Measurements from ENCODE around the gene SNX11.

DNA sequence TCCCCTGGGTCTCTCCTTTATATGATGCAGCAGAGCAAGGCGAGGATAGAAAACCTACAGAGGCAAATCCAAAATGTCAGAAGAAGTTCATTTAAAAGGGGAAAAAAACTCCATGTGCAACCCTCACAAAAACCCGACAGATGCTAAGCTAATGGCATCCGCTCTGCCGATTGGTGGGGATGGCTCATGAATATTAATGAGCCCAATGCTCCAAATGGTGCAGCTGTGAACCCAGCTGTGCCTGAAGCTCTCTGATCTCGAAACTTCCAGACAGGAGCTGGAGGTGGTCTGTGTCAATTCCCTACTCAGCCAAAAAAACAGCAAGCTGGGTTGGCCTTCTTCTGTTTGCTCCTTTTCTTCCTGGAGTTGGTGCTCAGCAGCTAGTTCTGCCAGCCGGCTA lies 15.5 kb downstream of the SNX11 start:
- TF ChIP-seq ELF4 (IDR thresholded peaks at IDR 0.05), result no peak
- TF ChIP-seq LEF1 (IDR thresholded peaks at IDR 0.05; ENCODE audit: borderline replicate concordance), result no peak
- no peak for TF ChIP-seq FOXA1 (IDR thresholded peaks at IDR 0.05)
- TF ChIP-seq L3MBTL2 (conservative IDR thresholded peaks at IDR 0.05), result no peak
- TF ChIP-seq, protein P1, sequence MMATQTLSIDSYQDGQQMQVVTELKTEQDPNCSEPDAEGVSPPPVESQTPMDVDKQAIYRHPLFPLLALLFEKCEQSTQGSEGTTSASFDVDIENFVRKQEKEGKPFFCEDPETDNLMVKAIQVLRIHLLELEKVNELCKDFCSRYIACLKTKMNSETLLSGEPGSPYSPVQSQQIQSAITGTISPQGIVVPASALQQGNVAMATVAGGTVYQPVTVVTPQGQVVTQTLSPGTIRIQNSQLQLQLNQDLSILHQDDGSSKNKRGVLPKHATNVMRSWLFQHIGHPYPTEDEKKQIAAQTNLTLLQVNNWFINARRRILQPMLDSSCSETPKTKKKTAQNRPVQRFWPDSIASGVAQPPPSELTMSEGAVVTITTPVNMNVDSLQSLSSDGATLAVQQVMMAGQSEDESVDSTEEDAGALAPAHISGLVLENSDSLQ (IDR thresholded peaks at IDR 0.05), result no peak
- no peak for TF ChIP-seq ARNT (IDR thresholded peaks at IDR 0.05)
- TF ChIP-seq SUZ12 (IDR thresholded peaks at IDR 0.05), result no peak
- no peak for TF ChIP-seq SP1 (IDR thresholded peaks at IDR 0.05)
- TF ChIP-seq NFRKB (IDR thresholded peaks at IDR 0.05), result no peak

Data from HEK293T (cell line).